Measurements from ENCODE around the gene STOM. TPM values are rescaled to one million over a fixed set of nuclear protein-coding genes. Genes with fewer than 3 reads are reported as not detected.

STOM gene
- total RNA-seq, 3 donors from 2014 or later (not counting 1 experiment from before 2014, with no cell fraction given) = 185 to 241 (median 189) TPM

DNA sequence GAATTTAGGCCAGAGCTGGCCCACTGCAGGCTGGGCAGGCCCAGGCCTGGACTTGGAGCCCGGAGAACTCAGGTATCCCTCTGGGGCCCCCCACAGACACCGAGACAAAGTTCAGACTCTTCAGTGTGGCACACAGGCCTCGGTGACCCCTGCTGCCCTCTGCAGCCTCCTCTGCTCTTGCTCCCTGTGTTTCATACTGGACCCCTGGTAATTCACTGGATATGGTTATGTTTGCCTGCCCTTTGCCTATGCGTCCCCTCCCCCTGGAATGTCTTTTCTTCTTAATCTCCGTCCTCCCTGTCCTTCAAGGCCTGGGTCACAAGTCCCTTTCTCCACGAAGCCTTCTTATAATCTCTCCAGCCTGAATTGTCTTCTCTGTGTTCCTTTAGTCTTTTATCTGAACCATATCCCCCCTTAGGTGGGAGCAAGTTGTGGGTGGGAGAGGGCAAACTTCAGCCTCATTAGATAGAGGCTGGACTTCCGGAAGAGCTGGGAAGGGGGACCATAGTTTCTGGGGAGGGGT lies 72.0 kb downstream of the STOM start:
- peaks cover 18 to 33% of the 10 kb centered on the region in 2 donors for H3K4me1 Mint-ChIP-seq
- DNase-seq = no peak
- intact Hi-C loops (cut with micrococcal nuclease) = no loop called here
- 94% methylated on average over 6 of the region's 7 CpGs for WGBS (ENCODE audit: insufficient coverage)
- H3K27ac Mint-ChIP-seq = peak overlapping the region; percentile 25 to 75
- Histone ChIP-seq H3K36me3 (ENCODE audit: control insufficient read depth, insufficient read depth, low read length) (peaks cover 10% of the 10 kb centered on the region), H3K27ac (ENCODE audit: low read length) (no peak overlapping the region), H3K4me1 (ENCODE audit: control insufficient read depth, insufficient read depth, low read length) (peaks cover 23% of the 10 kb centered on the region), H3K27me3 (ENCODE audit: control insufficient read depth, insufficient read depth, low read length) (no peaks in the 10 kb centered on the region), H3K4me3 (ENCODE audit: low read length) (no peak overlapping the region), H3K9me3 (ENCODE audit: control insufficient read depth, insufficient read depth, low read length) (no peaks in the 10 kb centered on the region)
- no peaks in the 10 kb centered on the region for H3K27me3 Mint-ChIP-seq (ENCODE audit: low read depth in 2 of 2)
- no peak for ATAC-seq
- H3K9me3 Mint-ChIP-seq = no peaks in the 10 kb centered on the region
- H3K36me3 Mint-ChIP-seq = no peaks in the 10 kb centered on the region
- TF ChIP-seq, protein P1, sequence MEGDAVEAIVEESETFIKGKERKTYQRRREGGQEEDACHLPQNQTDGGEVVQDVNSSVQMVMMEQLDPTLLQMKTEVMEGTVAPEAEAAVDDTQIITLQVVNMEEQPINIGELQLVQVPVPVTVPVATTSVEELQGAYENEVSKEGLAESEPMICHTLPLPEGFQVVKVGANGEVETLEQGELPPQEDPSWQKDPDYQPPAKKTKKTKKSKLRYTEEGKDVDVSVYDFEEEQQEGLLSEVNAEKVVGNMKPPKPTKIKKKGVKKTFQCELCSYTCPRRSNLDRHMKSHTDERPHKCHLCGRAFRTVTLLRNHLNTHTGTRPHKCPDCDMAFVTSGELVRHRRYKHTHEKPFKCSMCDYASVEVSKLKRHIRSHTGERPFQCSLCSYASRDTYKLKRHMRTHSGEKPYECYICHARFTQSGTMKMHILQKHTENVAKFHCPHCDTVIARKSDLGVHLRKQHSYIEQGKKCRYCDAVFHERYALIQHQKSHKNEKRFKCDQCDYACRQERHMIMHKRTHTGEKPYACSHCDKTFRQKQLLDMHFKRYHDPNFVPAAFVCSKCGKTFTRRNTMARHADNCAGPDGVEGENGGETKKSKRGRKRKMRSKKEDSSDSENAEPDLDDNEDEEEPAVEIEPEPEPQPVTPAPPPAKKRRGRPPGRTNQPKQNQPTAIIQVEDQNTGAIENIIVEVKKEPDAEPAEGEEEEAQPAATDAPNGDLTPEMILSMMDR (IDR thresholded peaks at IDR 0.05) = no peak
- H3K4me3 Mint-ChIP-seq = peak overlapping the region; percentile 14

DNA sequence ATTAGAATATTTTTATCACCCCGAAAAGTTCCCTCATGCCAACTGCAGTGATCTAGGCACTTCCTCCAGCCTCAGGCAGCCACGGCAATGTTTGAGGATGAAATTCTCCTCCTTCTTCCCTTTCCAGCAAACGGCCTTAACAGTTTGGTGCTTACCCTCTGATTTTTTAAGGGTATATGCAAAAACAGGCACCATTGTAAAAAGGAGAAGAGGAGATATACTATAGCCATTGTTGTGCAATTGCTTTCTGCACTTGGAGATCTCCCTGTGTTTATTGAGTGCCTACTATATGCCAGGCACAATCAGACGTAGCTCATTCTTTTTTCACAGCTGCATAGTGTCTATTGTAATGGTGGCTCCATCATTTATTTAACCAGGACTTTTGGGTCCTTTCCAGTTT lies 72.7 kb downstream of the STOM start:
- intact Hi-C loops (cut with micrococcal nuclease) = no loop called here
- 52% methylated on average over 4 of the region's 4 CpGs for WGBS (ENCODE audit: insufficient coverage)
- no peak overlapping the region for H3K4me3 ChIP-seq (ENCODE audit: low read length)
- TF ChIP-seq, protein P1 (IDR thresholded peaks at IDR 0.05) = no peak
- no peak overlapping the region for H3K27ac ChIP-seq (ENCODE audit: low read length)
- H3K27ac Mint-ChIP-seq = peak overlapping the region in 1 of 2 donors; percentile 25
- H3K9me3 Mint-ChIP-seq = no peaks in the 10 kb centered on the region
- no peaks in the 10 kb centered on the region for H3K27me3 Mint-ChIP-seq (ENCODE audit: low read depth in 2 of 2)
- no peaks in the 10 kb centered on the region for H3K27me3 ChIP-seq (ENCODE audit: control insufficient read depth, insufficient read depth, low read length)
- DNase-seq (no peak), ATAC-seq (no peak)
- H3K4me1 ChIP-seq (ENCODE audit: control insufficient read depth, insufficient read depth, low read length) = peaks cover 23% of the 10 kb centered on the region
- peaks cover 18 to 33% of the 10 kb centered on the region in 2 donors for H3K4me1 Mint-ChIP-seq
- no peaks in the 10 kb centered on the region for H3K9me3 ChIP-seq (ENCODE audit: control insufficient read depth, insufficient read depth, low read length)
- H3K4me3 Mint-ChIP-seq = peak overlapping the region; percentile 14
- H3K36me3 ChIP-seq (ENCODE audit: control insufficient read depth, insufficient read depth, low read length) = peaks cover 5% of the 10 kb centered on the region
- no peaks in the 10 kb centered on the region for H3K36me3 Mint-ChIP-seq

DNA sequence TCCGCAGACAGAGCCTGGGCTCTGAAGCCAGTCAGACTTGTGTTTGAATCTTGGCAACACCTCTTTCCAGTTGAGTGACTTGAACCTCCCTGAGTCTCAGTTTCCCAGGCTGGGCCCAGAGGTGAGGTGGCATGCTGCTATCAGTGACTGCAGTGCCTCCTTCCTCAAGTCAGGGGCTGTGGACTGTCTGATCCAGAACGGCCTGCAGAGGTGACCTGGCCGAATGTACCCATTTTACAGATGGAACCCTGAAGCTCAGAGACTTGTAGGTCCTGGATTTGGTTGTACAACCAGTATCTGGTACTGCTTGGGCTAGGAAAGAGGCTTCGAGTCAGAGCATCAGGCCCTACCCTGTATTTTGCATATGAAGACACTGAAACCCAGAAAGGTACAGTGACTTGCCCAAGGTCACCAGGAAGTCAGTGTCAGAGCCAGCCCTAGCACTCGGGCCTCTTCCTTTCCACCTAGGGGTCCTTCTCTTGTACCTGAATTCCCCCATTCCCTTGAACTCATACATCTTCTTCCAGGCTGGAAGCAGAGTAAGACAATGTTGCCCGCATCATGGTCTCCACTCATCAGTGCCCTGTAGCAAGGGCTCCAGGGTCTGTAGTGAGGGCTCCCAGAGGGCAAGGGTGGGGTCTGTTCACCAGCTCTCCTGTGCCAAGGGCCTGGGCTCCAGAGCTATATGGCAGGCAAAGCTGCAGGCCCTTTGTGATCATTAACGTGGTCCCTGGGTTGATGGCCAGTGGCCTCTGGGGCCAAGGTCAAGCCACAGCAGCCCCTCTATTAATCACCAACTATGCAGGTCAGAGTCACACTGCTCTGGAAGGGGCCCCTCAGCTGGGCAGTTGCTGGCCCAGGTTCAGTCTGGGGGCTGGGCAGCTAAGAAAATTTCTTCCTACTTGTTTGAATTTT lies 73.6 kb downstream of the STOM start:
- WGBS (ENCODE audit: insufficient coverage) = 89% methylated on average over 7 of the region's 7 CpGs
- intact Hi-C loops (cut with micrococcal nuclease) = no loop called here
- no peak for ATAC-seq

More for the DNA sequence above, 73.6 kb downstream of the STOM start:
- Histone ChIP-seq H3K4me3 (ENCODE audit: low read length) (no peak overlapping the region), H3K4me1 (ENCODE audit: control insufficient read depth, insufficient read depth, low read length) (peaks cover 23% of the 10 kb centered on the region), H3K27me3 (ENCODE audit: control insufficient read depth, insufficient read depth, low read length) (no peaks in the 10 kb centered on the region), H3K27ac (ENCODE audit: low read length) (no peak overlapping the region), H3K36me3 (ENCODE audit: control insufficient read depth, insufficient read depth, low read length) (peaks cover 3% of the 10 kb centered on the region), H3K9me3 (ENCODE audit: control insufficient read depth, insufficient read depth, low read length) (no peaks in the 10 kb centered on the region)
- H3K4me3 Mint-ChIP-seq = no peak overlapping the region
- no peaks in the 10 kb centered on the region for H3K9me3 Mint-ChIP-seq
- no peak overlapping the region for H3K27ac Mint-ChIP-seq
- peaks cover 18 to 33% of the 10 kb centered on the region in 2 donors for H3K4me1 Mint-ChIP-seq
- TF ChIP-seq, protein P1 (IDR thresholded peaks at IDR 0.05) = no peak
- no peaks in the 10 kb centered on the region for H3K27me3 Mint-ChIP-seq (ENCODE audit: low read depth in 2 of 2)
- DNase-seq = no peak
- no peaks in the 10 kb centered on the region for H3K36me3 Mint-ChIP-seq

All from natural killer cell (primary cell).